Right lobe of liver (tissue), 6 donors: Measurements from ENCODE around the gene ACOX3. TPM values are rescaled to one million over a fixed set of nuclear protein-coding genes. Genes with fewer than 3 reads are reported as not detected.

Experiments used
- ATAC-seq, 4 donors: fragments of 200-7000 bp; cut with Tn5 transposase; one replicate each; pipeline ENCODE4 v1.9.1; 2020; ENCODE audit warnings: mild to moderate bottlenecking in 4 of 4, moderate library complexity in 4 of 4
- DNase-seq, 3 donors: peaks; one replicate each; pipeline ENCODE4 v3.0.0-alpha.2; 2020
- H3K27ac ChIP-seq, 3 donors: fragments of 200-600 bp; one replicate each; pipeline ENCODE4 v1.8.0; 2022
- H3K27me3 ChIP-seq, 2 donors: fragments of 200-600 bp; one replicate each; pipeline ENCODE4 v1.8.0; 2022
- H3K36me3 ChIP-seq, 4 donors: fragments of 200-600 bp; sonication (generic) in 1 of 4; one replicate each; pipeline versions ENCODE4 v1.5.1 to v1.8.0; 2017 to 2022; ENCODE audit warnings: control low read depth in 1 of 4
- H3K4me1 ChIP-seq, 4 donors: fragments of 200-600 bp; sonication (generic) in 1 of 4; one replicate each; pipeline versions ENCODE4 v1.5.1 to v1.8.0; 2017 to 2022; ENCODE audit warnings: control low read depth in 1 of 4
- H3K4me3 ChIP-seq, 3 donors: fragments of 200-600 bp; one replicate each; pipeline ENCODE4 v1.8.0; 2022
- H3K9me3 ChIP-seq, 4 donors: fragments of 200-600 bp; sonication (generic) in 1 of 4; one replicate each; pipeline versions ENCODE4 v1.5.1 to v1.8.0; 2017 to 2022; ENCODE audit warnings: control low read depth in 1 of 4
- CTCF ChIP-seq, 4 donors: fragments of 200-600 bp in 3 of 4; fragments of 450-650 bp in 1 of 4; IDR thresholded peaks; one replicate each; pipeline versions ENCODE4 v1.5.1 to v1.8.0; 2016 to 2022; ENCODE audit warnings: antibody characterized with exemption in 4 of 4, mild to moderate bottlenecking in 2 of 4
- POLR2A ChIP-seq: fragments of 450-650 bp; IDR thresholded peaks from one replicate; pipeline ENCODE4 v1.6.1; 2017; ENCODE audit warnings: antibody characterized with exemption, mild to moderate bottlenecking
- WGBS: methylation state at CpG from one replicate; pipeline ENCODE4 v1.1.6; 2018; ENCODE audit warnings: low coverage, low lambda C conversion rate; ENCODE audit not compliant: insufficient coverage; ENCODE audit errors: missing lambda C conversion rate; 5-methylcytosine and 5-hydroxymethylcytosine counted together
- intact Hi-C, 2 donors: fragments of 100-400 bp; cut with DNase I; formaldehyde crosslinking; loops; one replicate each; pipeline versions ENCODE4 v1.11.2 to v1.14.1; 2022
- total RNA-seq, 6 experiments: library from RNA; depleted of rRNA in 2 of 6; stranded (reverse); fragments of >200 nt in 2 of 6; fragmentation: NEBNext Ultra II Directional in 3 of 6; extraction: Animal tissue kit (Norgen Biotek cat#: 25700) in 3 of 6; gene quantifications; one replicate each; pipeline versions ENCODE4 v1.1.0 to v1.2.4, GENCODE V29; 2016 to 2023
- donor health status: DM: no; HTN: yes; CAD: no.
- donor health status: DM: no; HTN: no; CAD: no.
- donor health status: DM: no; HTN: no; CAD: no.
- donor health status: DM: no; HTN: yes; CAD: no.
- donor health status: DM: no; HTN: yes; CAD: no.

ACOX3 gene
- total RNA-seq, 6 experiments from 2014 or later: 18.5 to 36.9 (median 21.9) TPM

GRCh38 chr4:8464381-8464780, 23.9 kb upstream of the ACOX3 start:
- Histone ChIP-seq H3K36me3 (peaks cover 0 to 48% (median 7%) of the 10 kb centered on the region in 4 donors), H3K4me1 (no peaks in the 10 kb centered on the region), H3K4me3 (no peak overlapping the region), H3K9me3 (no peaks in the 10 kb centered on the region), H3K27me3 (no peaks in the 10 kb centered on the region), H3K27ac (no peak overlapping the region)
- intact Hi-C loops: no loop called here
- DNase-seq (no peak), ATAC-seq (no peak)
- no peak for TF ChIP-seq POLR2A
- no peak for TF ChIP-seq CTCF (IDR thresholded peaks at IDR 0.05)
- WGBS: 86% methylated on average over 11 of the region's 14 CpGs

GRCh38 chr4:8463811-8464210, 23.3 kb upstream of the ACOX3 start:
- 89% methylated on average over 9 of the region's 9 CpGs for WGBS
- no peak overlapping the region for H3K4me3 ChIP-seq
- no peak overlapping the region for H3K27ac ChIP-seq
- intact Hi-C loops: no loop called here
- DNase-seq (no peak), ATAC-seq (no peak)
- H3K4me1 ChIP-seq: no peaks in the 10 kb centered on the region
- no peaks in the 10 kb centered on the region for H3K9me3 ChIP-seq
- TF ChIP-seq POLR2A (no peak), CTCF (IDR thresholded peaks at IDR 0.05) (no peak)
- no peaks in the 10 kb centered on the region for H3K27me3 ChIP-seq
- H3K36me3 ChIP-seq: peaks cover 0 to 44% (median 7%) of the 10 kb centered on the region in 4 donors

GRCh38 chr4:8461616-8462015, 21.1 kb upstream of the ACOX3 start:
- H3K36me3 ChIP-seq: peaks cover 0 to 33% (median 6%) of the 10 kb centered on the region in 4 donors
- no peak overlapping the region for H3K27ac ChIP-seq
- H3K27me3 ChIP-seq: no peaks in the 10 kb centered on the region
- ATAC-seq (no peak), DNase-seq (no peak)
- TF ChIP-seq POLR2A (no peak), CTCF (IDR thresholded peaks at IDR 0.05) (no peak)
- no peaks in the 10 kb centered on the region for H3K9me3 ChIP-seq
- intact Hi-C loops: no loop called here
- WGBS: 84% methylated on average over 5 of the region's 6 CpGs
- no peak overlapping the region for H3K4me3 ChIP-seq
- H3K4me1 ChIP-seq: no peaks in the 10 kb centered on the region

- intact Hi-C loops: no loop called here
- Histone ChIP-seq H3K27me3 (no peaks in the 10 kb centered on the region), H3K9me3 (no peaks in the 10 kb centered on the region), H3K4me1 (no peaks in the 10 kb centered on the region), H3K27ac (no peak overlapping the region), H3K4me3 (no peak overlapping the region), H3K36me3 (peaks cover 0 to 31% (median 7%) of the 10 kb centered on the region in 4 donors)
- ATAC-seq (no peak), DNase-seq (no peak)
- TF ChIP-seq POLR2A (no peak), CTCF (IDR thresholded peaks at IDR 0.05) (no peak)
- 97% methylated on average over 6 of the region's 6 CpGs for WGBS
These were observed 20.6 kb upstream of the ACOX3 start for GRCh38 chr4:8461086-8461485.
